ENCODE measurements around the gene PRR5L.

PRR5L gene

DNA sequence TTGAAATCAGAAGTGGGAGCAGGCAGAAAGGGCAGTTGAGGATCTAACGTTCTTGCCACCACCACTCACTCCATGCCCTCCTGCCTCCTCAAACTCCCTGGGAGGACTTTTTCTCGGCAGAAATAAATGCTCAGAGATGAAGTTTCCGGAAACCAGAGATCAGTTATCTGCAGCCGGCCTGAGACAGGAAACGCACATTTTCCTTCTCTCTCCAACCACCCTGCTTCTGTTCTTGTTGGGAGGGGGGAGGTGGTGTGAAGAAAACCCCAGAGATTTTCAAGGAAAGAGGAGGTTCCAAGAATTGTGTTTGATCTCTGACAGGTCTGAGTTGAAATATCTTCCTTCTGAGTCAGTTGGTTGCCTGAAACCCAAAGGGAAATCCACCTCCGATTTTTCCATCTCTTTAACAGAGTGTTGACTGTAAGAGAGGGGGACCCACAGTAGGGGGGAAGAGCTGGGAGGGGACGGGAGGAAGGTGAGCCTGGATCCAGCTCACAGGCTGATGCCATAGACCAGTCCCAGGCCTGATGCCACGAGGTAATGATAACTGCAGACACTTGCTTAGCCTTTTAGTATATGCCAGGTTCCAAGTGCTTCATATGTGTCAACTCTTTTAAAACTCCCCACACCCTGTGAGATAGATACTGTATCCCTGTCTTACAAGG lies 113.2 kb downstream of the PRR5L start:
- H3K36me3 ChIP-seq (ENCODE audit: low read length) = no peaks in the 10 kb centered on the region
- no peak overlapping the region for H3K4me3 ChIP-seq (ENCODE audit: insufficient read depth, low read length, poor library complexity, severe bottlenecking)
- H3K4me2 ChIP-seq (ENCODE audit: low read depth, low read length, poor library complexity, severe bottlenecking) = no peak overlapping the region
- H4K20me1 ChIP-seq (ENCODE audit: low read depth, low read length) = no peaks in the 10 kb centered on the region
- H3K9me2 ChIP-seq (replicated peaks; ENCODE audit: insufficient read depth, low read length) = no peaks in the 10 kb centered on the region
- TF ChIP-seq, protein P1, sequence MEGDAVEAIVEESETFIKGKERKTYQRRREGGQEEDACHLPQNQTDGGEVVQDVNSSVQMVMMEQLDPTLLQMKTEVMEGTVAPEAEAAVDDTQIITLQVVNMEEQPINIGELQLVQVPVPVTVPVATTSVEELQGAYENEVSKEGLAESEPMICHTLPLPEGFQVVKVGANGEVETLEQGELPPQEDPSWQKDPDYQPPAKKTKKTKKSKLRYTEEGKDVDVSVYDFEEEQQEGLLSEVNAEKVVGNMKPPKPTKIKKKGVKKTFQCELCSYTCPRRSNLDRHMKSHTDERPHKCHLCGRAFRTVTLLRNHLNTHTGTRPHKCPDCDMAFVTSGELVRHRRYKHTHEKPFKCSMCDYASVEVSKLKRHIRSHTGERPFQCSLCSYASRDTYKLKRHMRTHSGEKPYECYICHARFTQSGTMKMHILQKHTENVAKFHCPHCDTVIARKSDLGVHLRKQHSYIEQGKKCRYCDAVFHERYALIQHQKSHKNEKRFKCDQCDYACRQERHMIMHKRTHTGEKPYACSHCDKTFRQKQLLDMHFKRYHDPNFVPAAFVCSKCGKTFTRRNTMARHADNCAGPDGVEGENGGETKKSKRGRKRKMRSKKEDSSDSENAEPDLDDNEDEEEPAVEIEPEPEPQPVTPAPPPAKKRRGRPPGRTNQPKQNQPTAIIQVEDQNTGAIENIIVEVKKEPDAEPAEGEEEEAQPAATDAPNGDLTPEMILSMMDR (IDR thresholded peaks at IDR 0.05; ENCODE audit: insufficient read depth, low read length, poor library complexity, severe bottlenecking) = no peak
- no peak for TF ChIP-seq EZH2phosphoT487 (conservative IDR thresholded peaks at IDR 0.05; ENCODE audit: low read length)
- H3K27ac ChIP-seq (ENCODE audit: low read depth, low read length) = no peak overlapping the region
- no peaks in the 10 kb centered on the region for H3K79me2 ChIP-seq (ENCODE audit: insufficient read depth, low read length)
- H3K9me3 ChIP-seq (ENCODE audit: insufficient read depth, low read length) = no peaks in the 10 kb centered on the region
- no peak overlapping the region for H2AFZ ChIP-seq (ENCODE audit: low read depth, low read length, severe bottlenecking)
- no peaks in the 10 kb centered on the region for H3F3A ChIP-seq (ENCODE audit: insufficient read depth)
- H3K27me3 ChIP-seq (ENCODE audit: low read length) = no peaks in the 10 kb centered on the region
- no peak overlapping the region for H3K9ac ChIP-seq (ENCODE audit: low read length)

- Histone ChIP-seq H3K9me2 (replicated peaks; ENCODE audit: insufficient read depth, low read length) (no peaks in the 10 kb centered on the region), H3K4me3 (ENCODE audit: insufficient read depth, low read length, poor library complexity, severe bottlenecking) (no peak overlapping the region), H3K36me3 (ENCODE audit: low read length) (no peaks in the 10 kb centered on the region), H3K79me2 (ENCODE audit: insufficient read depth, low read length) (no peaks in the 10 kb centered on the region), H2AFZ (ENCODE audit: low read depth, low read length, severe bottlenecking) (no peak overlapping the region), H3K27me3 (ENCODE audit: low read length) (no peaks in the 10 kb centered on the region), H4K20me1 (ENCODE audit: low read depth, low read length) (no peaks in the 10 kb centered on the region), H3F3A (ENCODE audit: insufficient read depth) (no peaks in the 10 kb centered on the region), H3K27ac (ENCODE audit: low read depth, low read length) (no peak overlapping the region), H3K4me2 (ENCODE audit: low read depth, low read length, poor library complexity, severe bottlenecking) (no peak overlapping the region), H3K9ac (ENCODE audit: low read length) (no peak overlapping the region), H3K9me3 (ENCODE audit: insufficient read depth, low read length) (no peaks in the 10 kb centered on the region)
- TF ChIP-seq, protein P1 (IDR thresholded peaks at IDR 0.05; ENCODE audit: insufficient read depth, low read length, poor library complexity, severe bottlenecking) = no peak
- TF ChIP-seq EZH2phosphoT487 (conservative IDR thresholded peaks at IDR 0.05; ENCODE audit: low read length) = no peak
Measured at GRCh38 chr11:36411202-36411640, 115.1 kb downstream of the PRR5L start.

DNA sequence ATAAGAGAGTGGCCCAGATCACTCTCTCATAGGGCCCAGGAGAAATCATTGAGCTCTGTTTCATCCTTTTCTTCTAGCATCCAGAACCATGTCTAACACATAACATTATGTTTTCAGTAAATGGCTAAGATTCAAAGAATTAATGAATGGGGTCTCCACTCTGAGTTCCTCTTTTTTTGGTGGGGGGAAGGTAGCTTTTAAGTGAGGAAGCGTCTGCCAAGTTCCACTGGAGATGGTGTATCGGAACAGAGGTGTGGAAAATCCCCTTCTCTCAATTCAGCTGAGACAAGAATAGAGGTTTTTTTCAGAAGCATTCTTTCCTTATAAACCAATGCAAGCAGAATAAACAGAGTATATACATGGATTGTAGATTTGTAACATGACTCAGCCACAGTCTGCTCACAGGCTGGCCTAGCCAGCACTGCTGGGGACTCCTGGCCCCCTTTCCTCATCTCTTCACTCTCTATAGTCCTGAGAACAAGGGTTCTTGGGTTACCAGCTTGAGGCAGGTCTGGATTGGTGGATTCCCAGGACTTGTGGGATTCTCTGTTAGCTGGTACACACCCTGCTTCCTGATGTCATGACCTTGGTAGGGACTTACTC lies 116.8 kb downstream of the PRR5L start:
- TF ChIP-seq, protein P1 (IDR thresholded peaks at IDR 0.05; ENCODE audit: insufficient read depth, low read length, poor library complexity, severe bottlenecking) = no peak
- TF ChIP-seq EZH2phosphoT487 (conservative IDR thresholded peaks at IDR 0.05; ENCODE audit: low read length) = no peak
- Histone ChIP-seq H3K9ac (ENCODE audit: low read length) (no peak overlapping the region), H3K79me2 (ENCODE audit: insufficient read depth, low read length) (no peaks in the 10 kb centered on the region), H4K20me1 (ENCODE audit: low read depth, low read length) (no peaks in the 10 kb centered on the region), H3K9me2 (replicated peaks; ENCODE audit: insufficient read depth, low read length) (no peaks in the 10 kb centered on the region), H3K9me3 (ENCODE audit: insufficient read depth, low read length) (no peaks in the 10 kb centered on the region), H2AFZ (ENCODE audit: low read depth, low read length, severe bottlenecking) (no peak overlapping the region), H3K4me2 (ENCODE audit: low read depth, low read length, poor library complexity, severe bottlenecking) (no peak overlapping the region), H3K4me3 (ENCODE audit: insufficient read depth, low read length, poor library complexity, severe bottlenecking) (no peak overlapping the region), H3K27ac (ENCODE audit: low read depth, low read length) (no peak overlapping the region), H3K27me3 (ENCODE audit: low read length) (no peaks in the 10 kb centered on the region), H3K36me3 (ENCODE audit: low read length) (no peaks in the 10 kb centered on the region), H3F3A (ENCODE audit: insufficient read depth) (no peaks in the 10 kb centered on the region)

All from SU-DHL-6 (cell line).